ENCODE measurements around the gene UBE2R2.

DNA sequence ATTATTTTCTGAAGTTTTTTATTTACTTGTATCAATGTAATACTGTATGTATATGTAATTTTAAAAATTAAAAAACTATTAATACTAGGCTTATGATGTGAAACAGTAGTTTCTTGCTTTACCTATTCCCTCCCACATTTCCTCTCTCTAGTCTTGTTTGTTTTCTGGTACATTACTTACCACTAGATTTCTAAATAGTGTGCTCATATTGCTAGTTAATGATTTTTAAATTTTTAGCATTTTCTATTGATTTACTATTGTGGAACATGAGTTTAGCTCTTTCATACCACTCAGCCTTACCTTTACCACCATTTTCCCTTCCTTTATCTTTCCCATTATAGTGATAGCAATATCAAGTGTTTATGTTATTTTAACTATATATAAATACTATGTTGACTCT, 39.3 kb downstream of the UBE2R2 start:
- TF ChIP-seq EZH2 (IDR thresholded peaks at IDR 0.05; ENCODE audit: low read depth, low read length, severe bottlenecking) (no peak), YY1 (IDR thresholded peaks at IDR 0.05; ENCODE audit: low read depth, low read length) (no peak), SIN3A (conservative IDR thresholded peaks at IDR 0.05 in 1 of 2, IDR thresholded peaks at IDR 0.05 in 1 of 2; ENCODE audit: low read depth in 1 of 2, low read length in 2 of 2) (no peak), CHD1 (IDR thresholded peaks at IDR 0.05; ENCODE audit: low read depth, low read length) (no peak)
- TF ChIP-seq, protein P1, sequence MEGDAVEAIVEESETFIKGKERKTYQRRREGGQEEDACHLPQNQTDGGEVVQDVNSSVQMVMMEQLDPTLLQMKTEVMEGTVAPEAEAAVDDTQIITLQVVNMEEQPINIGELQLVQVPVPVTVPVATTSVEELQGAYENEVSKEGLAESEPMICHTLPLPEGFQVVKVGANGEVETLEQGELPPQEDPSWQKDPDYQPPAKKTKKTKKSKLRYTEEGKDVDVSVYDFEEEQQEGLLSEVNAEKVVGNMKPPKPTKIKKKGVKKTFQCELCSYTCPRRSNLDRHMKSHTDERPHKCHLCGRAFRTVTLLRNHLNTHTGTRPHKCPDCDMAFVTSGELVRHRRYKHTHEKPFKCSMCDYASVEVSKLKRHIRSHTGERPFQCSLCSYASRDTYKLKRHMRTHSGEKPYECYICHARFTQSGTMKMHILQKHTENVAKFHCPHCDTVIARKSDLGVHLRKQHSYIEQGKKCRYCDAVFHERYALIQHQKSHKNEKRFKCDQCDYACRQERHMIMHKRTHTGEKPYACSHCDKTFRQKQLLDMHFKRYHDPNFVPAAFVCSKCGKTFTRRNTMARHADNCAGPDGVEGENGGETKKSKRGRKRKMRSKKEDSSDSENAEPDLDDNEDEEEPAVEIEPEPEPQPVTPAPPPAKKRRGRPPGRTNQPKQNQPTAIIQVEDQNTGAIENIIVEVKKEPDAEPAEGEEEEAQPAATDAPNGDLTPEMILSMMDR (IDR thresholded peaks at IDR 0.05; ENCODE audit: control extremely low read depth in 1 of 3, insufficient read depth in 1 of 3, low read depth in 1 of 3, low read length in 3 of 3), result no peak
- TF ChIP-seq, protein P2, sequence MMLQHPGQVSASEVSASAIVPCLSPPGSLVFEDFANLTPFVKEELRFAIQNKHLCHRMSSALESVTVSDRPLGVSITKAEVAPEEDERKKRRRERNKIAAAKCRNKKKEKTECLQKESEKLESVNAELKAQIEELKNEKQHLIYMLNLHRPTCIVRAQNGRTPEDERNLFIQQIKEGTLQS (IDR thresholded peaks at IDR 0.05; ENCODE audit: insufficient read depth, low read depth, low read length), result no peak
